ENCODE results near the gene CSNK1D. TPM values are rescaled to one million over a fixed set of nuclear protein-coding genes. Genes with fewer than 3 reads are reported as not detected.

The CSNK1D gene
- total and polyA plus RNA-seq, 3 donors from 2014 or later: 137 to 179 (median 178) TPM

DNA sequence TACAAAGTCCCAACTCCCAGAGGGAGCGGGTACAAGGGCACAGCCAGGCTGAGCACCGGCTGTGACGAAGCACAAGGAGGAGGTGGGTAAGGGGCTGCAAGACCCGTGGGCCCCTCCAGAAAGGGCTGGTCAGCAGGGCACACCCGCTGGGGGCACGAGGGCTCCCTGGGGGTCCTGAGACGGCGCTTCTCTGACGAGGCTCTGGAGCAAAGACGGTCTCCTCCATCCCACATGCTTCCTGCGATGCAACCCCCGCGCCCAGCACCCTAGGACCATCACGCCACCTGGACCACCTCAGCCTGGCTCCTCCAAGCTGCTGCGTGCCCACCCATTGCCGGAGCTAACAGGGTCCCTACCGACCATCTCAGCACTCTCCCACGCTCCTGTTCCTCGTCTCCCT, 69.6 kb downstream of the CSNK1D start:
- DNase-seq: no peak

DNA sequence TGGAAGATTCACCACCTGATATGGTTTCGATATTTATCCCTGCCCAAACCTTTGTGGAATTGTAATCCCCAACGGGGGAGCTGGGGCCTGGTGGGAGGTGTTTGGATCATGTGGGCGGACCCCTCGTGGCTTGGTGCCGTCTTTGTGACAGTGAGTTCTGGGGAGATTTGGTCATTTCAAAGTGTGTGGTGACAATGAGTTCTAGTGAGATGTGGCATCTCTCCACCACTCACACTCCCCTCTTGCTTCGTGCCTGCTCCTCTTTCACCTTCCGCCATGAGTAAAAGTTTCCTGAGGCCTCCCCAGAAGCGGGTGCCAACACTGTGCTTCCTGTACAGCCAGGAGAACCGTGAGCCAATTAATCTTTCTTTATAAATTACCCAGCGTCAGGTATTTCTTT, 70.5 kb downstream of the CSNK1D start:
- Histone ChIP-seq H3K4me3 (no peak overlapping the region), H3K9me3 (no peaks in the 10 kb centered on the region), H3K4me1 (peaks cover 11% of the 10 kb centered on the region), H3K36me3 (ENCODE audit: low read depth, missing control alignments) (no peaks in the 10 kb centered on the region), H3K27ac (no peak overlapping the region), H3K27me3 (no peaks in the 10 kb centered on the region)
- 82 to 85% methylated on average over 10 of the region's 10 CpGs for WGBS, 2 donors
- TF ChIP-seq POLR2A (IDR thresholded peaks at IDR 0.05) (no peak), CTCF (IDR thresholded peaks at IDR 0.05) (no peak)
- intact Hi-C loops (cut with DNase I; ENCODE audit: low total_unique reads): no loop called here
- DNase-seq: no peak

More for the DNA sequence above, 69.6 kb downstream of the CSNK1D start:
- no peak for TF ChIP-seq POLR2A (IDR thresholded peaks at IDR 0.05)
- no peak for TF ChIP-seq CTCF (IDR thresholded peaks at IDR 0.05)
- intact Hi-C loops (cut with DNase I; ENCODE audit: low total_unique reads): no loop called here
- Histone ChIP-seq H3K27ac (no peak overlapping the region), H3K36me3 (ENCODE audit: low read depth, missing control alignments) (no peaks in the 10 kb centered on the region), H3K4me3 (no peak overlapping the region), H3K9me3 (no peaks in the 10 kb centered on the region), H3K27me3 (no peaks in the 10 kb centered on the region), H3K4me1 (peaks cover 11% of the 10 kb centered on the region)
- WGBS, 2 donors: 86 to 95% methylated on average over 18 to 19 of the region's 19 CpGs

- Histone ChIP-seq H3K4me3 (no peak overlapping the region), H3K27me3 (no peaks in the 10 kb centered on the region), H3K4me1 (peaks cover 11% of the 10 kb centered on the region), H3K27ac (no peak overlapping the region), H3K9me3 (no peaks in the 10 kb centered on the region), H3K36me3 (ENCODE audit: low read depth, missing control alignments) (no peaks in the 10 kb centered on the region)
- no peak for TF ChIP-seq POLR2A (IDR thresholded peaks at IDR 0.05)
- no peak for TF ChIP-seq CTCF (IDR thresholded peaks at IDR 0.05)
- 80 to 95% methylated on average over 10 to 23 of the region's 23 CpGs for WGBS, 2 donors
- DNase-seq: no peak
- intact Hi-C loops (cut with DNase I; ENCODE audit: low total_unique reads): no loop called here
Observed at GRCh38 chr17:82201498-82201910, 72.0 kb downstream of the CSNK1D start.

GRCh38 chr17:82200743-82201497, 72.6 kb downstream of the CSNK1D start:
- no peaks in the 10 kb centered on the region for H3K36me3 ChIP-seq (ENCODE audit: low read depth, missing control alignments)
- peaks cover 9% of the 10 kb centered on the region for H3K4me1 ChIP-seq
- DNase-seq: no peak
- H3K9me3 ChIP-seq: no peaks in the 10 kb centered on the region
- intact Hi-C loops (cut with DNase I; ENCODE audit: low total_unique reads): no loop called here
- TF ChIP-seq POLR2A (IDR thresholded peaks at IDR 0.05): no peak
- H3K27me3 ChIP-seq: no peaks in the 10 kb centered on the region
- no peak overlapping the region for H3K27ac ChIP-seq
- WGBS, 2 donors: 87 to 88% methylated on average over 13 of the region's 13 CpGs
- no peak overlapping the region for H3K4me3 ChIP-seq

GRCh38 chr17:82200135-82200534, 73.4 kb downstream of the CSNK1D start:
- H3K36me3 ChIP-seq (ENCODE audit: low read depth, missing control alignments): no peaks in the 10 kb centered on the region
- TF ChIP-seq POLR2A (IDR thresholded peaks at IDR 0.05) (no peak), CTCF (IDR thresholded peaks at IDR 0.05) (no peak)
- WGBS, 2 donors: 93 to 94% methylated on average over 17 of the region's 17 CpGs
- intact Hi-C loops (cut with DNase I; ENCODE audit: low total_unique reads): no loop called here
- peaks cover under 1% of the 10 kb centered on the region for H3K4me1 ChIP-seq
- H3K27me3 ChIP-seq: no peaks in the 10 kb centered on the region
- no peak overlapping the region for H3K27ac ChIP-seq
- H3K4me3 ChIP-seq: no peak overlapping the region
- no peak for DNase-seq
- H3K9me3 ChIP-seq: no peaks in the 10 kb centered on the region

Data from testis (tissue), 3 donors.